Central memory CD8-positive, alpha-beta T cell (primary cell): ENCODE results near the gene FGGY.

Experiments used
- ATAC-seq: fragments of 150-1000 bp; cut with Tn5 transposase; replicated peaks from 2 replicates; pipeline ENCODE4 v1.10.0; 2022; ENCODE audit warnings: mild to moderate bottlenecking, moderate FRiP score, moderate number of reproducible peaks; ENCODE audit not compliant: poor library complexity, severe bottlenecking; ENCODE audit errors: extremely low read depth
- DNase-seq, 2 donors: peaks; one replicate each; pipeline ENCODE4 v3.0.0; 2021; ENCODE audit warnings: low spot score in 2 of 2
- H3K27ac Mint-ChIP-seq: one replicate; pipeline ENCODE4 v1.8.0; 2022; ENCODE audit warnings: low read depth, mild to moderate bottlenecking, moderate library complexity, mixed read lengths
- H3K27me3 Mint-ChIP-seq: one replicate; pipeline ENCODE4 v1.8.0; 2022; ENCODE audit warnings: mixed read lengths
- H3K36me3 Mint-ChIP-seq: one replicate; pipeline ENCODE4 v1.8.0; 2022; ENCODE audit warnings: mild to moderate bottlenecking, moderate library complexity, mixed read lengths; ENCODE audit not compliant: insufficient read depth
- H3K4me1 Mint-ChIP-seq: one replicate; pipeline ENCODE4 v1.8.0; 2022; ENCODE audit warnings: mixed read lengths
- H3K4me3 Mint-ChIP-seq: one replicate; pipeline ENCODE4 v1.8.0; 2022; ENCODE audit warnings: mild to moderate bottlenecking, moderate library complexity, mixed read lengths
- H3K9me3 Mint-ChIP-seq: one replicate; pipeline ENCODE4 v1.8.0; 2022; ENCODE audit warnings: mixed read lengths

FGGY gene

GRCh38 chr1:59391212-59392179, 94.6 kb downstream of the FGGY start:
- Mint-ChIP-seq H3K4me1 (peaks cover 6% of the 10 kb centered on the region), H3K36me3 (no peaks in the 10 kb centered on the region), H3K4me3 (no peak overlapping the region), H3K27ac (no peak overlapping the region), H3K27me3 (no peaks in the 10 kb centered on the region), H3K9me3 (no peaks in the 10 kb centered on the region)
- no peak for ATAC-seq
- no peak for DNase-seq

DNA sequence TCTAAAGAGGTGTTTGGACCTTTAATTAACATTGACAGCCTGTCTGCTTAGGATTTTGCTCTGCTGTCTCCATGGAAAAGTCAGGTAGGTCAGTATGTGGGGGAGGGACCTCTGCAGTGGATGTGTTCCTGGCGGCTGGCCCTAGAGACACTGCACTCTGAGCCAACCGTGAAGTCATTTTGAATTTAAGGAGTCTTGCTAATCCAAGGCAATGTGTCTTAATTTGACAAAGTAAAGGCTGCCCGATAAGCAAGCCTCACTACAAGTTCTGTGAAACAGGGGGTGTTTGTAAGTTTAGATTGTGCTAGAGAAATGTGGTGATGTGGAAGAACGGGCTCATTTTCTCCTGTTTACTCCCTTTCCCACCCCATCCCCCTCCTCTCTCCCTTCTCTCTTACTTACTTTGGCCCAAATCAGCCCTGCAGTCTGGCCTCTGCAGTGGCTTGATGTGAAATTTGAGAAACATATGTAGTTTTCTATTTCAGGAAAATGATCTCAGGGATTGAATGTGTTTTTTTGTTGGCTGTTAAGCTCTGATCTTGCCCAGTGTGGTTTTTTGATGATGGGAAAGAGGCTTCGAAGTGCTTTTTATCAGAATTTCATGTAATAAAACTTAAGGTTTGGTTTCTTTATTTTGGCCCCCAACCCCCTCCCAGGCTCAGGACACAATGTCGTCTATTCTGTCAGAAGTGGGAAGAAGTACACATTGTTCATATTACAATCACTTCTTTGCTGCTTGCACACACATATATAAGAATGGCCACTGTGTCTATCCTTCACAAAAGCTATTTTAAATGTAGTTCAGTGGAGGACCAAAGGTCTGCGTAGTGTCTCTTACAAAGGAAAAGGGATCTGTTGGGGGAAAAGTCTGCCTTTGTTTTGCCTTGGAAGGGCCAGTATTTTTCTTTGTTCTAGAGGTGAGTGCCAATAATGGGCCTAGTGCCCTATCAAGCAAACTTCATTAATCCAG, 96.6 kb downstream of the FGGY start:
- H3K36me3 Mint-ChIP-seq: no peaks in the 10 kb centered on the region
- no peaks in the 10 kb centered on the region for H3K9me3 Mint-ChIP-seq
- no peak overlapping the region for H3K27ac Mint-ChIP-seq
- H3K4me3 Mint-ChIP-seq: no peak overlapping the region
- H3K27me3 Mint-ChIP-seq: no peaks in the 10 kb centered on the region
- no peak for ATAC-seq
- H3K4me1 Mint-ChIP-seq: peaks cover 11% of the 10 kb centered on the region
- DNase-seq: no peak

DNA sequence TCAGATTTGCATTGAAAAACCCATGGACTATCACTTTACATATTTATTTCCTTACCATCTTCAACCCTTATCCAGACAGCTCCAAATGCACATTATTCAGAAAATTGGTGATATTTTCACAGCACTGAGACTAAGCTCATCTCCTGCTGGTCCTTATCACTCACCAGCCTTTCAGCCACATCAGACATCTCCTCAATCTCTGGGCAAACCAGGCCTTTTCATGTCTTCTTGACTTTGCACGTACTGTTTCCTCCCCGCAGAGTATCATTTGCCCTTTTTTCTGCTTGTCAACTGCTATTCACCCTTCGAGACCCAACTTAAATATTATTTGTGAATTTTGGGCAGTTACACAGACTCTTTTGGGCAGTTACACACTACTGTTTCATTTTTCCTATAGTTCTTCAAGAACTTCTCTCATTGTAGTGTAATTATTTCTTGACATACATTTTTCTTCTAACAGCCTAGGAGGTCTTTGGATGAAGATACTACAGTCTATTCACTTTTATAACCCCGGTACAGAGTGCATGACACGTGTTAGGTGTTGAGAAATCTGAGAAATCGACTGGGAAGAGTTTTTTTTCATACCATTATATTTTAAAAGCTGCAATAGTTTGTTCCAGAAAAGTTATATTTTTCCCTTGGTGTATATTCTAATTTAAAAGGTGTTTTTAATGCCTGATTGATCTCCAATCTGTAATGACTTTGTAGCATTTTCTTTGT, 98.0 kb downstream of the FGGY start:
- no peak overlapping the region for H3K27ac Mint-ChIP-seq
- DNase-seq (no peak), ATAC-seq (no peak)
- H3K4me1 Mint-ChIP-seq: peaks cover 11% of the 10 kb centered on the region
- no peaks in the 10 kb centered on the region for H3K27me3 Mint-ChIP-seq
- no peaks in the 10 kb centered on the region for H3K36me3 Mint-ChIP-seq
- H3K4me3 Mint-ChIP-seq: no peak overlapping the region
- no peaks in the 10 kb centered on the region for H3K9me3 Mint-ChIP-seq

DNA sequence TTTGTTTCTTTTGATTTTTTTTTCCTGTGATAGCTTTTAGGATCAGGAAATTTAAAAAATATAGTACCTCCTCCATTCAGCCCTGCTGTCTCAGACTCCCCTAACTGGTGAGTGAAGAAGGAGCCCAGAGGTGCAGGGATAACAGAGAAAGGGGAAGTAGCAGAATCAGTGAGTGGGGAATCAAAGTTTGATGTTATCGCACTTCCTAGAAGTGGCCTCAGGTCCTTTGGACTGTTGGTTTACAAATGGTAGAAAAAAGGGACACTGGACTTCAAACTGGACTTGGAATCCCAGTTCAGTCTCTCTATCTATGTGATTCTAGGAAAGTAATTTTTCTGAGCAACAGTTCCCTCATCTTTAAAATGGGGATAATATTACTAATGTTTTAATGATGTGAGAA, 99.5 kb downstream of the FGGY start:
- no peak for DNase-seq
- peaks cover 5% of the 10 kb centered on the region for H3K4me1 Mint-ChIP-seq
- H3K27ac Mint-ChIP-seq: no peak overlapping the region
- no peak for ATAC-seq
- no peaks in the 10 kb centered on the region for H3K9me3 Mint-ChIP-seq
- no peaks in the 10 kb centered on the region for H3K36me3 Mint-ChIP-seq
- H3K4me3 Mint-ChIP-seq: no peak overlapping the region
- no peaks in the 10 kb centered on the region for H3K27me3 Mint-ChIP-seq

- Mint-ChIP-seq H3K9me3 (no peaks in the 10 kb centered on the region), H3K27ac (no peak overlapping the region), H3K36me3 (no peaks in the 10 kb centered on the region), H3K27me3 (no peaks in the 10 kb centered on the region), H3K4me3 (no peak overlapping the region), H3K4me1 (peaks cover 5% of the 10 kb centered on the region)
- ATAC-seq (no peak), DNase-seq (no peak)
Observed at GRCh38 chr1:59397139-59397858, 100.4 kb downstream of the FGGY start.

DNA sequence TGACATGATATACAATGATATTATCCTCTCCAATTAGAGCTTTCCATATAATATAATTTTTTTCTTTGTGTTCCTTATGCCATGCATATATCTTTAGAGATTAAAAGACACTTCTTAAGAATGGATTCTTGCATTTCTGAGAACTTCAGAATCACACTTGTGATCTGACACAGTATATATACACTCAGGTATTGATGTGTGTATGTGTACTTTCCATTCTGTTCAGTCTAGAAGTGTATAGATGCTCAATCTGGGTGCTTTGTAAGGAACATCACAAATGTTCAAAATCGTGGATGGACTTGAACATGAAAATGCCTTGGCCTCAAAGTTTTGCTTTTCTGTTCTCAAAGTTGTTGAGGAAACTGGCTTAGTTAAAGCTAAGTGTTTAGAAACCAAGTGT, 102.7 kb downstream of the FGGY start:
- ATAC-seq (no peak), DNase-seq (no peak)
- H3K27ac Mint-ChIP-seq: no peak overlapping the region

DNA sequence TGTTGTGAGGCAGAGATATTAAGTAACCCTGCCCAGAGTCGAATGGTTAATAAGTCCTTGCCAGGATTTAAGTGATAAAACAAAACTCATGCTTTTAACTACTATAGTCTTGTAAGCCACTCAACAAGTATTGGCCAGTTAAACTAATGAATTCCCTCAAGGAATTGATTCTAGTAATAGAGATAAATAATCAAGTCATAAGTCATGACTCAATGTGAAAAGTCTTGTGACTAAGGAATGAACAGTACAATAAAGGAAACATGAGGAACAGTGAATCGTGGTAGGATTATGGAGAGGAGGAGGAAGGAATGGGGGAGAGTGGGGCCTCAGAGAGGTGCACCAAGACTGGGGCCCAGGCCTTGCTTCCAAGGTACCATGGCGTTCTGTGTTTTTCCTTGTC, 104.7 kb downstream of the FGGY start:
- peaks cover 1% of the 10 kb centered on the region for H3K36me3 Mint-ChIP-seq
- H3K4me3 Mint-ChIP-seq: no peak overlapping the region
- ATAC-seq: no peak
- no peak for DNase-seq
- no peaks in the 10 kb centered on the region for H3K9me3 Mint-ChIP-seq
- peaks cover 5% of the 10 kb centered on the region for H3K4me1 Mint-ChIP-seq
- H3K27me3 Mint-ChIP-seq: no peaks in the 10 kb centered on the region
- H3K27ac Mint-ChIP-seq: no peak overlapping the region

More for the DNA sequence above, 102.7 kb downstream of the FGGY start:
- H3K9me3 Mint-ChIP-seq: no peaks in the 10 kb centered on the region
- H3K27me3 Mint-ChIP-seq: no peaks in the 10 kb centered on the region
- H3K36me3 Mint-ChIP-seq: no peaks in the 10 kb centered on the region
- H3K4me1 Mint-ChIP-seq: peaks cover 5% of the 10 kb centered on the region
- H3K4me3 Mint-ChIP-seq: no peak overlapping the region

DNA sequence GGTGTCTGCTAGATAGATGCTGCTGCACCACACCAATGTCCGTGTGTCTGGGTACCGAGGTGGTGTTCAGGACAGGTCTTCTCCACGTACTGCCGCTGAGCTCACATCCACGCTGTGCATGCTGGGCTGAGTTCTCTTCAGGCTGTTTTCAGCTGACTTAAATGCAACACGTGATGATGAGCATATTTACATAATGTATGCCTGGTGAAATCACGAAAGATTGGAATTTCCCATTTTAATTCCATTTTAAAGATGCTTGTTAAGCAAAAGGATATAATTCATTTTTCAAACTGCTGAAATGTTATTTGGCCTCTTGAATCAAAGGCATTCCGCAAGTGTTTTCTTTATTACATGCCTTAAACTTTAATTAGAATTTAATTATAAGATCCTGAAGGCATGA, 107.9 kb downstream of the FGGY start:
- Mint-ChIP-seq H3K9me3 (no peaks in the 10 kb centered on the region), H3K4me1 (no peaks in the 10 kb centered on the region), H3K4me3 (no peak overlapping the region), H3K36me3 (peaks cover 2% of the 10 kb centered on the region), H3K27me3 (no peaks in the 10 kb centered on the region), H3K27ac (no peak overlapping the region)
- ATAC-seq: no peak
- DNase-seq: no peak

DNA sequence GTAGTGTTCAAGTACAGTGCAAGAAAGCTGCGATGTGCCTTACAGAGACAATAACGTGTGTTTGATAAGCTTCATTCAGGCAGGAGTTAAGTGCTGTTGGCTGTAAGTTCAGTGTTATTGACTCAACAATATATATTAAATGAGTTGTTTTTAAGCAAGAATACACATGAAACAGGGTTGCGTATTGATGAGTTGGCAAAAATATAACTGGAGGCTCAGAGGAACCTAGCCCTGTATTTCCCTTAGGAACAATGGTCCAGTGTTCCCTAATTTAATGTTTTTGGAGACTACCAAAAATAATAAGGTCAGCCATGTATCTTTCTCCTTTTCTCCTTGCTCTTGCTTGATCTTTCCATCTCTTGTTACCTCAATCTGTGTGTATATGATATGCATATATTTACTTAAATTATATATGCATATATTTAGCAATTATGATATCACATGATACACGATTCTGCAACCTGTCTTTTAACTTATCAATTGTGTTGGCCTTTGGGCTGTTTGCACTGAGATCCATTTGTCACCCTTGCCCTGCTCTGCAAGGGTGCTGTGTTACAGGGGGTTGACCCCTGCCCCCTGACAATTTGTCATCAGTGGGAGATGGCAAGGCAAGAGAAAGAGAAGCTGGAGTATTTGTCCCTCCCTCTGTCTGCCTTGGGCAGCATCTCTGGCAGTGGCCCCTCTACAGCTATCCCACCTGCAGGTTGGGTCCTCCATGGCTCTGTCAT, 109.7 kb downstream of the FGGY start:
- no peaks in the 10 kb centered on the region for H3K27me3 Mint-ChIP-seq
- DNase-seq: no peak
- no peaks in the 10 kb centered on the region for H3K4me1 Mint-ChIP-seq
- H3K36me3 Mint-ChIP-seq: peaks cover 2% of the 10 kb centered on the region
- no peaks in the 10 kb centered on the region for H3K9me3 Mint-ChIP-seq
- H3K4me3 Mint-ChIP-seq: no peak overlapping the region
- ATAC-seq: no peak
- H3K27ac Mint-ChIP-seq: no peak overlapping the region

DNA sequence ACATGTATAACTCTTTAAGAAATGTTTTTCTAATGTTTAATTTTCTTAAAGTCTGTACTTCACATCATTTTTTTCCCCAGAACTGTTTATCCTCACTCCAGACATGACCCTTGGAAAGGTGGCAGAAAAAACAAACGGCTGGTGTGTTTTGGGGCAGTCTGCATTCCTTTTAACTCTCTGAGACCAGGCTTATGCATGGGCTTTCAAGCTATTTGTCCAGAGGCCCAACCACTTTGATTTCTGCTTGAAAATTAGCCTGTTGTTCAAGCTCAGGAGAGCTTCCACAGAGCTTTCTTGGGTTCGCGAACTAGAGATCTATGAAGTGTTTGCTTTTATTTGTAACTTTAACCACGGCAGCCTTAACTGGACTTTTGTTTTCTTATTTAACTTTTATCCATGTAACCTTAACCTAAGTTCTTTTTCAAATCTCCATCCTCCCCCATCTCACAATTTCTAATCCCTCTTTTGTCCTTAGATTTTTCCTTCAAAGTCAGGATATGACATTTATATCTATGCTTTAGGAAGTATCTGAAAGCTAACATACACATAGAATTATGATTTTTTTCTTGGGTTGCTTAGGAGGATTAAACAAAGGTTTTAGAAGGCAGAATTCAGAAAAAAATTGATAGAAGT, 111.8 kb downstream of the FGGY start:
- no peak for ATAC-seq
- Mint-ChIP-seq H3K4me1 (no peaks in the 10 kb centered on the region), H3K9me3 (no peaks in the 10 kb centered on the region), H3K4me3 (no peak overlapping the region), H3K27ac (no peak overlapping the region), H3K36me3 (peaks cover 2% of the 10 kb centered on the region), H3K27me3 (no peaks in the 10 kb centered on the region)
- no peak for DNase-seq

DNA sequence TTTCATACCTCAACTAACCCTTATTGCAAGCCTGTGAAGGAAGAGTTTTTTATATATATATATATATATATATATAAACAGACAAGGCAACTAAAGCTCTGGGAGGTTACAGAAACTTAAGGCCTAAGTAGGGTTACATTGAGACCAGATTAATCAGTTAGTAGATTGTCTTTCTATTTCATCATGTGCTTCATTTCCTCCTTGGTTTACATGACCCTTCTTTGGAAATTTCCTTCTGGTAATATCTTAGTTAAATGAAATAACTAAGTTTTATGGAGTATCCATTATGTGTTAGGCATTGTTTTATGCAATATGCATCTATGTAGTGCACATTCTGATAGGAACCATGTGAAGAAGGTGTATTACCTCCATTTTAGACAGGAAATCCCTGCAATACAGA, 112.7 kb downstream of the FGGY start:
- H3K27me3 Mint-ChIP-seq: no peaks in the 10 kb centered on the region
- H3K9me3 Mint-ChIP-seq: no peaks in the 10 kb centered on the region
- H3K4me1 Mint-ChIP-seq: no peaks in the 10 kb centered on the region
- H3K36me3 Mint-ChIP-seq: peaks cover 2% of the 10 kb centered on the region
- DNase-seq: no peak
- H3K4me3 Mint-ChIP-seq: no peak overlapping the region
- no peak for ATAC-seq
- no peak overlapping the region for H3K27ac Mint-ChIP-seq
